Endothelial cell of umbilical vein (primary cell): ENCODE measurements around the gene EVI5. TPM values are rescaled to one million over a fixed set of nuclear protein-coding genes. Genes with fewer than 3 reads are reported as not detected.
A peak's percentile ranks its signal among the peaks of the same experiment; 100 is the strongest.

Experiments
- BruUV-seq: library from RNA; stranded (reverse); fragments of 400-500 nt; replicated peaks from 2 replicates; lab custom pipeline; 2021; lab: Mats Ljungman, UMichigan
- CTCF ChIA-PET: fragments of 300-600, 350-600 bp; sonication (Branson Sonifier 250); formaldehyde crosslinking; loops from one replicate; lab custom pipeline; 2021; ENCODE audit warnings: antibody characterized with exemption, inconsistent platforms; lab: Charles Lee
- POLR2A ChIA-PET: fragments of 300-600, 350-600 bp; sonication (Branson Sonifier 250); formaldehyde crosslinking; loops from one replicate; lab custom pipeline; 2021; ENCODE audit warnings: antibody characterized with exemption, inconsistent platforms; lab: Charles Lee
- DNase-seq: peaks from one replicate; pipeline ENCODE4 v3.0.0-alpha.2; 2011; ENCODE audit warnings: low read depth, low spot score
- FAIRE-seq: peaks from 2 replicates; lab custom pipeline; 2011; peaks lifted over from hg19 to GRCh38; lab: Jason Lieb, UNC
- H2AFZ ChIP-seq: 2 replicates; pipeline ENCODE4 v1.6.0; 2012; ENCODE audit warnings: low read depth, low read length, control low read depth, inconsistent platforms
- H3K27ac ChIP-seq: 2 replicates; pipeline ENCODE4 v1.5.1; 2011; ENCODE audit warnings: low read depth, mild to moderate bottlenecking, control low read depth, low read length, moderate library complexity; ENCODE audit not compliant: insufficient read depth
- H3K27me3 ChIP-seq, 2 experiments: 2 replicates each; pipeline versions ENCODE4 v1.6.0 to v1.6.1; 2011; ENCODE audit warnings: low read length in 2 of 2, mixed read lengths in 1 of 2; ENCODE audit not compliant: control insufficient read depth in 2 of 2, insufficient read depth in 2 of 2
- H3K36me3 ChIP-seq, 2 experiments: 2 replicates in 1 of 2; 3 replicates in 1 of 2; pipeline ENCODE4 v1.5.1; 2011; ENCODE audit warnings: low read length in 2 of 2, mild to moderate bottlenecking in 1 of 2, moderate library complexity in 1 of 2; ENCODE audit not compliant: control insufficient read depth in 2 of 2, insufficient read depth in 2 of 2; ENCODE audit errors: extremely low read depth in 1 of 2
- H3K4me1 ChIP-seq: 3 replicates; pipeline ENCODE4 v1.5.1; 2011; ENCODE audit warnings: mild to moderate bottlenecking, low read length; ENCODE audit not compliant: control insufficient read depth, insufficient read depth; ENCODE audit errors: extremely low read depth
- H3K4me2 ChIP-seq: 2 replicates; pipeline ENCODE4 v1.6.1; 2011; ENCODE audit warnings: low read length, control low read depth, mixed read lengths; ENCODE audit not compliant: insufficient read depth
- H3K4me3 ChIP-seq, 3 experiments: fragments of 200-600 bp in 1 of 3; sonication (generic), shearing (Covaris generic) in 1 of 3; replicated peaks in 1 of 3; 2 replicates each; pipeline ENCODE4 v1.5.1; 2011 to 2016; ENCODE audit warnings: control low read depth in 3 of 3, low read length in 3 of 3, mild to moderate bottlenecking in 2 of 3, inconsistent platforms in 1 of 3, low read depth in 1 of 3, moderate library complexity in 1 of 3; ENCODE audit not compliant: insufficient read depth in 1 of 3
- H3K79me2 ChIP-seq: 2 replicates; pipeline ENCODE4 v1.6.0; 2012; ENCODE audit warnings: low read length, inconsistent platforms; ENCODE audit not compliant: control insufficient read depth, insufficient read depth
- H3K9ac ChIP-seq: replicated peaks from 2 replicates; pipeline ENCODE3; 2011; ENCODE audit warnings: low read length, control low read depth; ENCODE audit not compliant: insufficient read depth; ENCODE audit errors: extremely low read depth
- H3K9me1 ChIP-seq: replicated peaks from 3 replicates; pipeline ENCODE4 v1.6.0; 2011; ENCODE audit warnings: mild to moderate bottlenecking, low read length; ENCODE audit not compliant: control insufficient read depth, insufficient read depth; ENCODE audit errors: extremely low read depth
- H3K9me3 ChIP-seq: replicated peaks from 2 replicates; pipeline ENCODE4 v1.5.1; 2012; ENCODE audit warnings: low read length, inconsistent platforms; ENCODE audit not compliant: control insufficient read depth, insufficient read depth
- H4K20me1 ChIP-seq: replicated peaks from 2 replicates; pipeline ENCODE3; 2011; ENCODE audit warnings: mild to moderate bottlenecking, low read length; ENCODE audit not compliant: control insufficient read depth, insufficient read depth; ENCODE audit errors: extremely low read depth
- CTCF ChIP-seq, 2 donors: IDR thresholded peaks; 1 replicate in 1 of 2; 2 replicates in 1 of 2; pipeline ENCODE4 v1.5.1; 2011; ENCODE audit warnings: low read length in 2 of 2, mild to moderate bottlenecking in 2 of 2, moderate library complexity in 2 of 2, control low read depth in 1 of 2, inconsistent platforms in 1 of 2, low read depth in 1 of 2; ENCODE audit not compliant: insufficient read depth in 1 of 2; ENCODE audit errors: extremely low read depth in 1 of 2
- EZH2 ChIP-seq: IDR thresholded peaks from 2 replicates; pipeline ENCODE4 v1.6.1; 2012; ENCODE audit warnings: borderline replicate concordance, low read depth, mild to moderate bottlenecking, moderate library complexity, low read length, inconsistent platforms; ENCODE audit not compliant: severe bottlenecking
- FOS ChIP-seq: IDR thresholded peaks from 2 replicates; pipeline ENCODE4 v1.6.1; 2011; ENCODE audit warnings: mild to moderate bottlenecking, low read length, moderate library complexity, borderline replicate concordance; ENCODE audit not compliant: insufficient read depth
- GATA2 ChIP-seq: IDR thresholded peaks from 2 replicates; pipeline ENCODE4 v1.7.0; 2011; ENCODE audit warnings: low read depth, mild to moderate bottlenecking, moderate library complexity, mixed read lengths, low read length; ENCODE audit not compliant: insufficient read length, insufficient read depth
- JUN ChIP-seq: IDR thresholded peaks from 2 replicates; pipeline ENCODE4 v1.6.1; 2011; ENCODE audit warnings: borderline replicate concordance, low read depth; ENCODE audit not compliant: insufficient read length, insufficient read depth
- MAX ChIP-seq: IDR thresholded peaks from 2 replicates; pipeline ENCODE4 v1.6.1; 2011; ENCODE audit not compliant: insufficient read depth, insufficient read length
- MYC ChIP-seq: IDR thresholded peaks from one replicate; pipeline ENCODE4 v1.6.1; 2011; ENCODE audit warnings: mild to moderate bottlenecking, low read depth, low read length
- POLR2A ChIP-seq: IDR thresholded peaks from 2 replicates; pipeline ENCODE4 v1.6.1; 2012; ENCODE audit warnings: low read depth, mild to moderate bottlenecking, control low read depth, low read length
- POLR2AphosphoS5 ChIP-seq: IDR thresholded peaks from 2 replicates; pipeline ENCODE4 v1.6.1; 2012; ENCODE audit warnings: low read depth, mild to moderate bottlenecking, control low read depth, low read length, moderate library complexity; ENCODE audit not compliant: insufficient read depth
- dilution Hi-C: fragments of 300-500 bp; cut with MboI; formaldehyde crosslinking; loops from one replicate; pipeline ENCODE4 v1.15.0; 2019; ENCODE audit warnings: low sequenced_read_pairs; ENCODE audit not compliant: extremely low pct_ligation_motif_present
- intact Hi-C: fragments of 100-400 bp; cut with micrococcal nuclease; formaldehyde crosslinking; loops from one replicate; pipeline ENCODE4 v1.10.0; 2022
- polyA plus RNA-seq, 4 experiments: library from polyadenylated mRNA; depleted of rRNA in 3 of 4; stranded (reverse) in 3 of 4; unstranded in 1 of 4; fragments of >200 nt; gene quantifications; 2 replicates each; pipeline versions ENCODE4 v1.2.1 to v1.2.3, GENCODE V29; 2011 to 2012; ENCODE audit warnings: missing spikeins in 1 of 4
- total RNA-seq: library from RNA; stranded (reverse); gene quantifications from 2 replicates; pipeline ENCODE4 v1.2.3, GENCODE V29; 2021

The EVI5 gene
- total and polyA plus RNA-seq, 2 donors (not counting 3 experiments of a cell fraction or from before 2014, with no cell fraction given): 5.0 to 26.2 TPM

GRCh38 chr1:92791487-92792066, 6.7 kb upstream of the EVI5 start:
- Histone ChIP-seq H3K4me1 (peaks cover 14% of the 10 kb centered on the region), H2AFZ (no peak overlapping the region), H3K9me1 (no peaks in the 10 kb centered on the region), H3K4me3 (no peak overlapping the region), H3K9ac (peak overlapping the region; percentile 24), H4K20me1 (no peaks in the 10 kb centered on the region), H3K36me3 (no peaks in the 10 kb centered on the region), H3K27ac (peak overlapping the region; percentile 42), H3K79me2 (no peaks in the 10 kb centered on the region), H3K27me3 (no peaks in the 10 kb centered on the region), H3K4me2 (peak overlapping the region; percentile 75), H3K9me3 (no peaks in the 10 kb centered on the region)
- dilution Hi-C loops (no loop called here), intact Hi-C loops (no loop called here)
- TF ChIP-seq JUN (no peak), GATA2 (no peak), POLR2A (no peak), POLR2AphosphoS5 (no peak), EZH2 (no peak), CTCF (IDR thresholded peaks at IDR 0.05; ENCODE audit: extremely low read depth in 1 of 2, insufficient read depth in 1 of 2, low read depth in 1 of 2, low read length in 2 of 2) (no peak), FOS (no peak), MAX (no peak), MYC (no peak)
- ChIA-PET CTCF (interaction anchor here (0.7 to 3.4 kb wide), 9 partner anchors 13 to 481 kb away, joined by 3 to 20 read pairs (median 4); no protein-coding TSS in a partner anchor), POLR2A (interaction anchor here (1.5 kb wide), 1 partner anchor 13 kb away, joined by 3 read pairs; no protein-coding TSS in a partner anchor)
- no peak for FAIRE-seq
- no TSS peak for BruUV-seq
- DNase-seq: no peak
